ENCODE measurements around the gene NECTIN1.

- peak; percentile 94 for TF ChIP-seq ZFP3 (CRISPR knock-in tag; IDR thresholded peaks at IDR 0.05)
- TF ChIP-seq ZNF8 (CRISPR knock-in tag; IDR thresholded peaks at IDR 0.05) = no peak
- TF ChIP-seq PPARA (CRISPR knock-in tag; IDR thresholded peaks at IDR 0.05; ENCODE audit: borderline replicate concordance) = no peak
- no peak for TF ChIP-seq OSR1 (CRISPR knock-in tag; IDR thresholded peaks at IDR 0.05)
- no peak for TF ChIP-seq ESRRG (CRISPR knock-in tag; IDR thresholded peaks at IDR 0.05)
- no peak for TF ChIP-seq ZFP30 (CRISPR knock-in tag; IDR thresholded peaks at IDR 0.05)
- TF ChIP-seq ISL1 (CRISPR knock-in tag; IDR thresholded peaks at IDR 0.05) = no peak
- TF ChIP-seq PATZ1 (CRISPR knock-in tag; IDR thresholded peaks at IDR 0.05; ENCODE audit: borderline replicate concordance) = no peak
These were observed 84.5 kb downstream of the NECTIN1 start for GRCh38 chr11:119644502-119644901.

Measured in SK-N-SH treated with all-trans-retinoic acid at 6 μM for 48 hours (cell line).